Inflammatory macrophage treated with lipopolysaccharide for 4 hours (primary cell): ENCODE measurements around the gene FOXC2.
A peak's percentile ranks its signal among the peaks of the same experiment; 100 is the strongest.

Experiments
- DNase-seq: peaks from one replicate; pipeline ENCODE4 v3.0.0-alpha.2; 2020

Gene FOXC2

GRCh38 chr16:86558355-86559193 is 8.1 kb upstream of the FOXC2 start:
- no peak for DNase-seq

GRCh38 chr16:86559802-86560305 is 6.8 kb upstream of the FOXC2 start:
- no peak for DNase-seq

GRCh38 chr16:86562356-86562755 is 4.3 kb upstream of the FOXC2 start:
- DNase-seq: no peak

GRCh38 chr16:86563469-86564345 is 2.9 kb upstream of the FOXC2 start:
- peak; percentile 80 for DNase-seq

GRCh38 chr16:86565181-86565631 is 1.4 kb upstream of the FOXC2 start:
- DNase-seq: no peak

GRCh38 chr16:86565644-86566511 is 751 bp upstream of the FOXC2 start:
- DNase-seq: no peak

GRCh38 chr16:86566966-86567700 is 504 bp downstream of the FOXC2 start:
- no peak for DNase-seq

GRCh38 chr16:86567701-86568581 is 1.3 kb downstream of the FOXC2 start:
- DNase-seq: no peak

- no peak for DNase-seq
Measured at GRCh38 chr16:86568677-86569623, 2.3 kb downstream of the FOXC2 start.

GRCh38 chr16:86569701-86570447 is 3.2 kb downstream of the FOXC2 start:
- no peak for DNase-seq

GRCh38 chr16:86570558-86571529 is 4.2 kb downstream of the FOXC2 start:
- DNase-seq: no peak

- no peak for DNase-seq
Measured at GRCh38 chr16:86571530-86571915, 4.9 kb downstream of the FOXC2 start.

- DNase-seq: no peak
Measured at GRCh38 chr16:86572041-86572521, 5.5 kb downstream of the FOXC2 start.

- DNase-seq: no peak
Measured at GRCh38 chr16:86572606-86573005, 6.0 kb downstream of the FOXC2 start.

- DNase-seq: no peak
Measured at GRCh38 chr16:86573215-86573614, 6.6 kb downstream of the FOXC2 start.

GRCh38 chr16:86573646-86574508 is 7.2 kb downstream of the FOXC2 start:
- DNase-seq: no peak
